Immature natural killer cell (primary cell): ENCODE results near the gene SOCS1. TPM values are rescaled to one million over a fixed set of nuclear protein-coding genes. Genes with fewer than 3 reads are reported as not detected.

Source experiments
- DNase-seq, 3 donors: peaks; one replicate each; pipeline ENCODE4 v3.0.0; 2022; ENCODE audit warnings: mixed read lengths in 1 of 3
- H3K27ac Mint-ChIP-seq, 6 donors: one replicate each; pipeline ENCODE4 v1.8.0; 2020; ENCODE audit warnings: mixed read lengths in 6 of 6, mild to moderate bottlenecking in 5 of 6, inconsistent platforms in 4 of 6, moderate library complexity in 3 of 6
- H3K27me3 Mint-ChIP-seq, 3 donors: one replicate each; pipeline ENCODE4 v1.8.0; 2020 to 2021; ENCODE audit warnings: low read depth in 3 of 3, mild to moderate bottlenecking in 3 of 3, mixed read lengths in 3 of 3, moderate library complexity in 3 of 3, inconsistent platforms in 1 of 3
- H3K36me3 Mint-ChIP-seq, 3 donors: one replicate each; pipeline ENCODE4 v1.8.0; 2020; ENCODE audit warnings: mixed read lengths in 3 of 3, inconsistent platforms in 2 of 3, mild to moderate bottlenecking in 2 of 3
- H3K4me1 Mint-ChIP-seq, 2 donors: one replicate each; pipeline ENCODE4 v1.8.0; 2020; ENCODE audit warnings: inconsistent platforms in 2 of 2, mild to moderate bottlenecking in 2 of 2, mixed read lengths in 2 of 2, moderate library complexity in 1 of 2
- H3K4me3 Mint-ChIP-seq, 5 donors: one replicate each; pipeline ENCODE4 v1.8.0; 2020; ENCODE audit warnings: mild to moderate bottlenecking in 5 of 5, mixed read lengths in 5 of 5, inconsistent platforms in 3 of 5, moderate library complexity in 3 of 5
- H3K9me3 Mint-ChIP-seq, 6 donors: one replicate each; pipeline ENCODE4 v1.8.0; 2020; ENCODE audit warnings: mild to moderate bottlenecking in 6 of 6, mixed read lengths in 6 of 6, inconsistent platforms in 4 of 6, moderate library complexity in 3 of 6
- polyA plus RNA-seq, 3 donors: library from polyadenylated mRNA; unstranded; fragments of 300-500 nt; fragmentation: Illumina TruSeq; gene quantifications; one replicate each; pipeline ENCODE4 v1.2.3, GENCODE V29; 2021

Gene SOCS1
- polyA plus RNA-seq, 3 donors from 2014 or later = 14.0 to 24.4 (median 14.5) TPM

GRCh38 chr16:11211977-11212797 lies 43.8 kb downstream of the SOCS1 start:
- peaks cover 0 to 7% (median 6%) of the 10 kb centered on the region in 3 donors for H3K36me3 Mint-ChIP-seq
- H3K4me3 Mint-ChIP-seq = no peak overlapping the region
- H3K9me3 Mint-ChIP-seq = peaks cover 0 to 6% (median 3%) of the 10 kb centered on the region in 6 donors
- H3K4me1 Mint-ChIP-seq = peaks cover 3% of the 10 kb centered on the region in 2 donors
- no peak overlapping the region for H3K27ac Mint-ChIP-seq
- DNase-seq = no peak
- H3K27me3 Mint-ChIP-seq = peaks cover 0 to 3% (median 2%) of the 10 kb centered on the region in 3 donors

- DNase-seq = no peak
- H3K27ac Mint-ChIP-seq = no peak overlapping the region
- H3K36me3 Mint-ChIP-seq = peaks cover 0 to 6% (median 5%) of the 10 kb centered on the region in 3 donors
- peaks cover 11 to 12% of the 10 kb centered on the region in 2 donors for H3K4me1 Mint-ChIP-seq
- no peak overlapping the region for H3K4me3 Mint-ChIP-seq
- H3K9me3 Mint-ChIP-seq = peaks cover 0 to 7% (median 2%) of the 10 kb centered on the region in 6 donors
- H3K27me3 Mint-ChIP-seq = peaks cover 3 to 5% (median 5%) of the 10 kb centered on the region in 3 donors
Measured at GRCh38 chr16:11211061-11211976, 44.7 kb downstream of the SOCS1 start.

- Mint-ChIP-seq H3K27ac (no peak overlapping the region), H3K9me3 (peaks cover 0 to 4% (median 0%) of the 10 kb centered on the region in 6 donors), H3K4me1 (peaks cover 15 to 16% of the 10 kb centered on the region in 2 donors), H3K36me3 (no peaks in the 10 kb centered on the region), H3K27me3 (peaks cover 3 to 7% (median 5%) of the 10 kb centered on the region in 3 donors), H3K4me3 (no peak overlapping the region)
- no peak for DNase-seq
Measured at GRCh38 chr16:11210260-11210659, 45.7 kb downstream of the SOCS1 start.

GRCh38 chr16:11208916-11209665 lies 46.9 kb downstream of the SOCS1 start:
- DNase-seq = no peak
- Mint-ChIP-seq H3K9me3 (peaks cover 0 to 4% (median 0%) of the 10 kb centered on the region in 6 donors), H3K27ac (no peak overlapping the region), H3K36me3 (no peaks in the 10 kb centered on the region), H3K4me3 (no peak overlapping the region), H3K27me3 (peaks cover 3 to 8% (median 5%) of the 10 kb centered on the region in 3 donors), H3K4me1 (peaks cover 18 to 19% of the 10 kb centered on the region in 2 donors)

GRCh38 chr16:11207646-11208045 lies 48.4 kb downstream of the SOCS1 start:
- peaks cover 0 to 4% (median 0%) of the 10 kb centered on the region in 6 donors for H3K9me3 Mint-ChIP-seq
- no peak for DNase-seq
- peaks cover 18 to 19% of the 10 kb centered on the region in 2 donors for H3K4me1 Mint-ChIP-seq
- H3K36me3 Mint-ChIP-seq = no peaks in the 10 kb centered on the region
- no peak overlapping the region for H3K4me3 Mint-ChIP-seq
- no peak overlapping the region for H3K27ac Mint-ChIP-seq
- H3K27me3 Mint-ChIP-seq = peaks cover 3 to 8% (median 7%) of the 10 kb centered on the region in 3 donors

GRCh38 chr16:11205754-11206581 lies 50.0 kb downstream of the SOCS1 start:
- DNase-seq = no peak
- Mint-ChIP-seq H3K4me1 (peaks cover 18 to 19% of the 10 kb centered on the region in 2 donors), H3K9me3 (peaks cover 0 to 4% (median 0%) of the 10 kb centered on the region in 6 donors), H3K36me3 (no peaks in the 10 kb centered on the region), H3K4me3 (peak overlapping the region in 1 of 5 donors; percentile 69), H3K27ac (peak overlapping the region in 3 of 6 donors; percentile 44 to 89 (median 78)), H3K27me3 (peaks cover 3 to 10% (median 4%) of the 10 kb centered on the region in 3 donors)

- H3K27ac Mint-ChIP-seq = peak overlapping the region in 1 of 6 donors; percentile 19
Measured at GRCh38 chr16:11205065-11205699, 50.8 kb downstream of the SOCS1 start.

GRCh38 chr16:11204513-11205047 lies 51.4 kb downstream of the SOCS1 start:
- Mint-ChIP-seq H3K27ac (no peak overlapping the region), H3K36me3 (no peaks in the 10 kb centered on the region)

More at GRCh38 chr16:11205065-11205699, 50.8 kb downstream of the SOCS1 start:
- H3K27me3 Mint-ChIP-seq = peaks cover 3 to 10% (median 4%) of the 10 kb centered on the region in 3 donors
- no peaks in the 10 kb centered on the region for H3K36me3 Mint-ChIP-seq
- H3K9me3 Mint-ChIP-seq = peaks cover 0 to 4% (median 0%) of the 10 kb centered on the region in 6 donors
- H3K4me1 Mint-ChIP-seq = peaks cover 18 to 19% of the 10 kb centered on the region in 2 donors
- DNase-seq = no peak
- H3K4me3 Mint-ChIP-seq = no peak overlapping the region

More at GRCh38 chr16:11204513-11205047, 51.4 kb downstream of the SOCS1 start:
- H3K9me3 Mint-ChIP-seq = peaks cover 0 to 4% (median 0%) of the 10 kb centered on the region in 6 donors
- peaks cover 18 to 19% of the 10 kb centered on the region in 2 donors for H3K4me1 Mint-ChIP-seq
- no peak overlapping the region for H3K4me3 Mint-ChIP-seq
- no peak for DNase-seq
- H3K27me3 Mint-ChIP-seq = peaks cover 3 to 10% (median 4%) of the 10 kb centered on the region in 3 donors

Other genes with a start within 250 kb of the SOCS1 start
- not detected for gene TNP2, start 13.1 kb upstream of the SOCS1 start, polyA plus RNA-seq
- not detected for gene PRM3, start 17.4 kb upstream of the SOCS1 start, polyA plus RNA-seq
- gene PRM2, start 20.3 kb upstream of the SOCS1 start, polyA plus RNA-seq = not detected
- gene PRM1, start 25.1 kb upstream of the SOCS1 start, polyA plus RNA-seq = not detected
- gene RMI2, start 89.3 kb upstream of the SOCS1 start, polyA plus RNA-seq = 1 to 10 TPM; 1.6 to 5.5 (median 5.2) TPM